ENCODE data around the gene PLCB4.

DNA sequence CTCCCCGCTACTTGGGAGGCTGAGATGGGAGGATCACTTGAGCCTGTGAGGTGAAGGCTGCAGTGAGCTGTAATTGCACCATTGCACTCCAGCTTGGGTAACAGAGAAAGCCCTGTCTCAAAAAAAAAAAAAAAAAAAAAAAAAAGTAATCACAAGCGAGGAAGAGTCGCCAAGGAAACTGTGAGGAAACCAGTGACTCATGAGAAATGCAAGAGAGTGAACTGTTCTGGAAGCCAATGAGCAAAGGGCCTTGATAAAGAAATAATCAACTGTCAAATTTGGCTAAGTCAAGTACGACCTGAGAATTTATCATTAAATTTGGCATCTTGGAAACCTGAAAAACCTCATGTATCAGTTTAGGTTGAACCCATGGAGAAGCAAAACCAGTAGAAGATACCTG lies 429.4 kb downstream of the PLCB4 start:
- TF ChIP-seq, protein P1, sequence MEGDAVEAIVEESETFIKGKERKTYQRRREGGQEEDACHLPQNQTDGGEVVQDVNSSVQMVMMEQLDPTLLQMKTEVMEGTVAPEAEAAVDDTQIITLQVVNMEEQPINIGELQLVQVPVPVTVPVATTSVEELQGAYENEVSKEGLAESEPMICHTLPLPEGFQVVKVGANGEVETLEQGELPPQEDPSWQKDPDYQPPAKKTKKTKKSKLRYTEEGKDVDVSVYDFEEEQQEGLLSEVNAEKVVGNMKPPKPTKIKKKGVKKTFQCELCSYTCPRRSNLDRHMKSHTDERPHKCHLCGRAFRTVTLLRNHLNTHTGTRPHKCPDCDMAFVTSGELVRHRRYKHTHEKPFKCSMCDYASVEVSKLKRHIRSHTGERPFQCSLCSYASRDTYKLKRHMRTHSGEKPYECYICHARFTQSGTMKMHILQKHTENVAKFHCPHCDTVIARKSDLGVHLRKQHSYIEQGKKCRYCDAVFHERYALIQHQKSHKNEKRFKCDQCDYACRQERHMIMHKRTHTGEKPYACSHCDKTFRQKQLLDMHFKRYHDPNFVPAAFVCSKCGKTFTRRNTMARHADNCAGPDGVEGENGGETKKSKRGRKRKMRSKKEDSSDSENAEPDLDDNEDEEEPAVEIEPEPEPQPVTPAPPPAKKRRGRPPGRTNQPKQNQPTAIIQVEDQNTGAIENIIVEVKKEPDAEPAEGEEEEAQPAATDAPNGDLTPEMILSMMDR (conservative IDR thresholded peaks at IDR 0.05; ENCODE audit: low read depth in 2 of 2): no peak
- TF ChIP-seq CREB1 (CRISPR knock-in tag; IDR thresholded peaks at IDR 0.05; ENCODE audit: low read depth) (no peak), EZH2 (IDR thresholded peaks at IDR 0.05; ENCODE audit: low read depth, unreplicated experiment) (no peak), EZH2phosphoT487 (IDR thresholded peaks at IDR 0.05; ENCODE audit: unreplicated experiment) (no peak), POLR2AphosphoS5 (IDR thresholded peaks at IDR 0.05; ENCODE audit: low read depth) (no peak), STAT1 (IDR thresholded peaks at IDR 0.05; ENCODE audit: unreplicated experiment) (no peak)
- TF ChIP-seq, protein P2, sequence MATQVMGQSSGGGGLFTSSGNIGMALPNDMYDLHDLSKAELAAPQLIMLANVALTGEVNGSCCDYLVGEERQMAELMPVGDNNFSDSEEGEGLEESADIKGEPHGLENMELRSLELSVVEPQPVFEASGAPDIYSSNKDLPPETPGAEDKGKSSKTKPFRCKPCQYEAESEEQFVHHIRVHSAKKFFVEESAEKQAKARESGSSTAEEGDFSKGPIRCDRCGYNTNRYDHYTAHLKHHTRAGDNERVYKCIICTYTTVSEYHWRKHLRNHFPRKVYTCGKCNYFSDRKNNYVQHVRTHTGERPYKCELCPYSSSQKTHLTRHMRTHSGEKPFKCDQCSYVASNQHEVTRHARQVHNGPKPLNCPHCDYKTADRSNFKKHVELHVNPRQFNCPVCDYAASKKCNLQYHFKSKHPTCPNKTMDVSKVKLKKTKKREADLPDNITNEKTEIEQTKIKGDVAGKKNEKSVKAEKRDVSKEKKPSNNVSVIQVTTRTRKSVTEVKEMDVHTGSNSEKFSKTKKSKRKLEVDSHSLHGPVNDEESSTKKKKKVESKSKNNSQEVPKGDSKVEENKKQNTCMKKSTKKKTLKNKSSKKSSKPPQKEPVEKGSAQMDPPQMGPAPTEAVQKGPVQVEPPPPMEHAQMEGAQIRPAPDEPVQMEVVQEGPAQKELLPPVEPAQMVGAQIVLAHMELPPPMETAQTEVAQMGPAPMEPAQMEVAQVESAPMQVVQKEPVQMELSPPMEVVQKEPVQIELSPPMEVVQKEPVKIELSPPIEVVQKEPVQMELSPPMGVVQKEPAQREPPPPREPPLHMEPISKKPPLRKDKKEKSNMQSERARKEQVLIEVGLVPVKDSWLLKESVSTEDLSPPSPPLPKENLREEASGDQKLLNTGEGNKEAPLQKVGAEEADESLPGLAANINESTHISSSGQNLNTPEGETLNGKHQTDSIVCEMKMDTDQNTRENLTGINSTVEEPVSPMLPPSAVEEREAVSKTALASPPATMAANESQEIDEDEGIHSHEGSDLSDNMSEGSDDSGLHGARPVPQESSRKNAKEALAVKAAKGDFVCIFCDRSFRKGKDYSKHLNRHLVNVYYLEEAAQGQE (IDR thresholded peaks at IDR 0.05; ENCODE audit: unreplicated experiment): no peak
- TF ChIP-seq, protein P3, sequence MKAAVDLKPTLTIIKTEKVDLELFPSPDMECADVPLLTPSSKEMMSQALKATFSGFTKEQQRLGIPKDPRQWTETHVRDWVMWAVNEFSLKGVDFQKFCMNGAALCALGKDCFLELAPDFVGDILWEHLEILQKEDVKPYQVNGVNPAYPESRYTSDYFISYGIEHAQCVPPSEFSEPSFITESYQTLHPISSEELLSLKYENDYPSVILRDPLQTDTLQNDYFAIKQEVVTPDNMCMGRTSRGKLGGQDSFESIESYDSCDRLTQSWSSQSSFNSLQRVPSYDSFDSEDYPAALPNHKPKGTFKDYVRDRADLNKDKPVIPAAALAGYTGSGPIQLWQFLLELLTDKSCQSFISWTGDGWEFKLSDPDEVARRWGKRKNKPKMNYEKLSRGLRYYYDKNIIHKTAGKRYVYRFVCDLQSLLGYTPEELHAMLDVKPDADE (IDR thresholded peaks at IDR 0.05): no peak
- TF ChIP-seq, protein P4, sequence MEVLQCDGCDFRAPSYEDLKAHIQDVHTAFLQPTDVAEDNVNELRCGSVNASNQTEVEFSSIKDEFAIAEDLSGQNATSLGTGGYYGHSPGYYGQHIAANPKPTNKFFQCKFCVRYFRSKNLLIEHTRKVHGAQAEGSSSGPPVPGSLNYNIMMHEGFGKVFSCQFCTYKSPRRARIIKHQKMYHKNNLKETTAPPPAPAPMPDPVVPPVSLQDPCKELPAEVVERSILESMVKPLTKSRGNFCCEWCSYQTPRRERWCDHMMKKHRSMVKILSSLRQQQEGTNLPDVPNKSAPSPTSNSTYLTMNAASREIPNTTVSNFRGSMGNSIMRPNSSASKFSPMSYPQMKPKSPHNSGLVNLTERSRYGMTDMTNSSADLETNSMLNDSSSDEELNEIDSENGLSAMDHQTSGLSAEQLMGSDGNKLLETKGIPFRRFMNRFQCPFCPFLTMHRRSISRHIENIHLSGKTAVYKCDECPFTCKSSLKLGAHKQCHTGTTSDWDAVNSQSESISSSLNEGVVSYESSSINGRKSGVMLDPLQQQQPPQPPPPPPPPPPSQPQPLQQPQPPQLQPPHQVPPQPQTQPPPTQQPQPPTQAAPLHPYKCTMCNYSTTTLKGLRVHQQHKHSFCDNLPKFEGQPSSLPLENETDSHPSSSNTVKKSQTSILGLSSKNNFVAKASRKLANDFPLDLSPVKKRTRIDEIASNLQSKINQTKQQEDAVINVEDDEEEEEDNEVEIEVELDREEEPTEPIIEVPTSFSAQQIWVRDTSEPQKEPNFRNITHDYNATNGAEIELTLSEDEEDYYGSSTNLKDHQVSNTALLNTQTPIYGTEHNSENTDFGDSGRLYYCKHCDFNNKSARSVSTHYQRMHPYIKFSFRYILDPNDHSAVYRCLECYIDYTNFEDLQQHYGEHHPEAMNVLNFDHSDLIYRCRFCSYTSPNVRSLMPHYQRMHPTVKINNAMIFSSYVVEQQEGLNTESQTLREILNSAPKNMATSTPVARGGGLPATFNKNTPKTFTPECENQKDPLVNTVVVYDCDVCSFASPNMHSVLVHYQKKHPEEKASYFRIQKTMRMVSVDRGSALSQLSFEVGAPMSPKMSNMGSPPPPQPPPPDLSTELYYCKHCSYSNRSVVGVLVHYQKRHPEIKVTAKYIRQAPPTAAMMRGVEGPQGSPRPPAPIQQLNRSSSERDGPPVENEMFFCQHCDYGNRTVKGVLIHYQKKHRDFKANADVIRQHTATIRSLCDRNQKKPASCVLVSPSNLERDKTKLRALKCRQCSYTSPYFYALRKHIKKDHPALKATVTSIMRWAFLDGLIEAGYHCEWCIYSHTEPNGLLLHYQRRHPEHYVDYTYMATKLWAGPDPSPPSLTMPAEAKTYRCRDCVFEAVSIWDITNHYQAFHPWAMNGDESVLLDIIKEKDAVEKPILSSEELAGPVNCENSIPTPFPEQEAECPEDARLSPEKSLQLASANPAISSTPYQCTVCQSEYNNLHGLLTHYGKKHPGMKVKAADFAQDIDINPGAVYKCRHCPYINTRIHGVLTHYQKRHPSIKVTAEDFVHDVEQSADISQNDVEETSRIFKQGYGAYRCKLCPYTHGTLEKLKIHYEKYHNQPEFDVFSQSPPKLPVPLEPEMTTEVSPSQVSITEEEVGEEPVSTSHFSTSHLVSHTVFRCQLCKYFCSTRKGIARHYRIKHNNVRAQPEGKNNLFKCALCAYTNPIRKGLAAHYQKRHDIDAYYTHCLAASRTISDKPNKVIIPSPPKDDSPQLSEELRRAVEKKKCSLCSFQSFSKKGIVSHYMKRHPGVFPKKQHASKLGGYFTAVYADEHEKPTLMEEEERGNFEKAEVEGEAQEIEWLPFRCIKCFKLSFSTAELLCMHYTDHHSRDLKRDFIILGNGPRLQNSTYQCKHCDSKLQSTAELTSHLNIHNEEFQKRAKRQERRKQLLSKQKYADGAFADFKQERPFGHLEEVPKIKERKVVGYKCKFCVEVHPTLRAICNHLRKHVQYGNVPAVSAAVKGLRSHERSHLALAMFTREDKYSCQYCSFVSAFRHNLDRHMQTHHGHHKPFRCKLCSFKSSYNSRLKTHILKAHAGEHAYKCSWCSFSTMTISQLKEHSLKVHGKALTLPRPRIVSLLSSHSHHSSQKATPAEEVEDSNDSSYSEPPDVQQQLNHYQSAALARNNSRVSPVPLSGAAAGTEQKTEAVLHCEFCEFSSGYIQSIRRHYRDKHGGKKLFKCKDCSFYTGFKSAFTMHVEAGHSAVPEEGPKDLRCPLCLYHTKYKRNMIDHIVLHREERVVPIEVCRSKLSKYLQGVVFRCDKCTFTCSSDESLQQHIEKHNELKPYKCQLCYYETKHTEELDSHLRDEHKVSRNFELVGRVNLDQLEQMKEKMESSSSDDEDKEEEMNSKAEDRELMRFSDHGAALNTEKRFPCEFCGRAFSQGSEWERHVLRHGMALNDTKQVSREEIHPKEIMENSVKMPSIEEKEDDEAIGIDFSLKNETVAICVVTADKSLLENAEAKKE (CRISPR knock-in tag; IDR thresholded peaks at IDR 0.05): no peak

Data from GM23338 (cell line).